DND-41 (cell line): ENCODE data around the gene HMG20A.

ENCODE experiments used
- ATAC-seq: fragments of 200-7000 bp; cut with Tn5 transposase; 3 replicates; pipeline ENCODE4 v1.9.1; 2021; ENCODE audit warnings: low read depth; ENCODE audit not compliant: insufficient read depth
- DNase-seq: peaks from one replicate; pipeline ENCODE4 v3.0.0-alpha.2; 2020
- H2AFZ ChIP-seq: 2 replicates; pipeline ENCODE4 v1.6.0; 2012; ENCODE audit warnings: low read depth, low read length
- H3K27ac ChIP-seq: 2 replicates; pipeline ENCODE4 v1.5.1; 2012; ENCODE audit warnings: low read length, inconsistent platforms
- H3K27me3 ChIP-seq: fragments of 200-600 bp; sonication (generic); 2 replicates; pipeline ENCODE4 v1.6.0; 2012; ENCODE audit warnings: low read length, mild to moderate bottlenecking, inconsistent platforms; ENCODE audit not compliant: insufficient read depth, poor library complexity
- H3K36me3 ChIP-seq: 2 replicates; pipeline ENCODE4 v1.5.1; 2012; ENCODE audit warnings: low read length, inconsistent platforms; ENCODE audit not compliant: insufficient read depth
- H3K4me1 ChIP-seq: 2 replicates; pipeline ENCODE4 v1.5.1; 2012; ENCODE audit warnings: mild to moderate bottlenecking, low read length; ENCODE audit not compliant: insufficient read depth
- H3K4me2 ChIP-seq: 2 replicates; pipeline ENCODE4 v1.6.0; 2012; ENCODE audit warnings: mild to moderate bottlenecking, moderate library complexity, low read length, inconsistent platforms; ENCODE audit not compliant: insufficient read depth
- H3K4me3 ChIP-seq, 2 experiments: fragments of 200-600 bp in 1 of 2; shearing (Covaris generic) in 1 of 2; 2 replicates each; pipeline ENCODE4 v1.5.1; 2012 to 2016; ENCODE audit warnings: inconsistent platforms in 2 of 2, low read length in 2 of 2, mild to moderate bottlenecking in 2 of 2, low read depth in 1 of 2, moderate library complexity in 1 of 2
- H3K79me2 ChIP-seq: 2 replicates; pipeline ENCODE4 v1.6.0; 2012; ENCODE audit warnings: low read length, inconsistent platforms; ENCODE audit not compliant: insufficient read depth
- H3K9ac ChIP-seq: 2 replicates; pipeline ENCODE4 v1.6.0; 2012; ENCODE audit warnings: low read depth, mild to moderate bottlenecking, inconsistent platforms, low read length, moderate library complexity
- H3K9me3 ChIP-seq: 2 replicates; pipeline ENCODE4 v1.5.1; 2012; ENCODE audit warnings: low read length, moderate library complexity, mild to moderate bottlenecking, inconsistent platforms; ENCODE audit not compliant: insufficient read depth, severe bottlenecking
- H4K20me1 ChIP-seq: 2 replicates; pipeline ENCODE4 v1.6.0; 2012; ENCODE audit warnings: low read length; ENCODE audit not compliant: insufficient read depth
- EZH2 ChIP-seq: IDR thresholded peaks from 3 replicates; pipeline ENCODE4 v1.6.1; 2012; ENCODE audit warnings: borderline replicate concordance, low read depth, mild to moderate bottlenecking, moderate library complexity, low read length, inconsistent platforms; ENCODE audit not compliant: severe bottlenecking
- TF ChIP-seq, protein P1 (sequence below): IDR thresholded peaks from 2 replicates; pipeline ENCODE4 v1.5.1; 2012; ENCODE audit warnings: borderline replicate concordance, low read length, moderate library complexity, mild to moderate bottlenecking; ENCODE audit not compliant: poor library complexity, severe bottlenecking; ENCODE audit errors: extremely low read depth

Gene HMG20A

DNA sequence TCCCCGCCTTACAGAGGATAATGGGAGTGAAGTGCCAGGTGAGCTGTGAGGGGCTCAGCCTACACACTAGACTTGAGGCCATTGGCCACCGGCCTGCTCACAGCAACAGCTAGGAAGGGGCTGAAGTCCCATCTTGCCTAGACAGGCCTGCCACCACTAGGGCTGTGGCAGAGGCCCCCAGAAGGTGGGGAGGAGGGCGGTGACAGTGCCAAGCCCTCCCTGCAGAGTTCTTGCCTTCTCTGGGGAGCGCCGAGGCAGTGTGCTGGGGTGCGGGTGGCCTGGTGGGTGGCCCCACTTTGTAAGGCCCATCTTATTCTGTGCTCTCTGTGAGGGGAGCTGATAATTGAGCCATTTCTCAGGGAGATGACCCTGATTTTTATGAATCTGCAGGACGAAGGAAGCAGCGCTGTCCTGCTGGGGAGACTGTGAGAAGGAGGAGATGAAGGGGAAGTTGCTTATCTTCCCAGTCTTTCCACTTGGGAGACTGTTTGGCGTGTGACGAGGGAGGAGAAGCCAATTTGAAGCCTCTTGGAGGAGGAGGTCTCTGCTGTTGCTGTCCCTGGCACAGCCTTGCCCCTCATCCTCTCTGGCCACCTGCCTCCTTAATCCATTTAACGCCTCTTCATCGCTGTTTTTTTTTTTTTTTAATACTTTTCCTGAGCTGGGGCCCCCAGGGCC lies 107.7 kb downstream of the HMG20A start:
- Histone ChIP-seq H3K27ac (no peak overlapping the region; the same call in 1 of the 2 replicates), H3K9ac (no peak overlapping the region), H3K4me3 (no peak overlapping the region), H3K79me2 (no peaks in the 10 kb centered on the region), H3K27me3 (no peaks in the 10 kb centered on the region), H3K9me3 (no peaks in the 10 kb centered on the region), H4K20me1 (no peaks in the 10 kb centered on the region), H3K36me3 (no peaks in the 10 kb centered on the region), H2AFZ (no peak overlapping the region), H3K4me2 (no peak overlapping the region), H3K4me1 (peaks cover 27% of the 10 kb centered on the region)
- ATAC-seq (no peak), DNase-seq (no peak)
- TF ChIP-seq EZH2 = no peak
- TF ChIP-seq, protein P1, sequence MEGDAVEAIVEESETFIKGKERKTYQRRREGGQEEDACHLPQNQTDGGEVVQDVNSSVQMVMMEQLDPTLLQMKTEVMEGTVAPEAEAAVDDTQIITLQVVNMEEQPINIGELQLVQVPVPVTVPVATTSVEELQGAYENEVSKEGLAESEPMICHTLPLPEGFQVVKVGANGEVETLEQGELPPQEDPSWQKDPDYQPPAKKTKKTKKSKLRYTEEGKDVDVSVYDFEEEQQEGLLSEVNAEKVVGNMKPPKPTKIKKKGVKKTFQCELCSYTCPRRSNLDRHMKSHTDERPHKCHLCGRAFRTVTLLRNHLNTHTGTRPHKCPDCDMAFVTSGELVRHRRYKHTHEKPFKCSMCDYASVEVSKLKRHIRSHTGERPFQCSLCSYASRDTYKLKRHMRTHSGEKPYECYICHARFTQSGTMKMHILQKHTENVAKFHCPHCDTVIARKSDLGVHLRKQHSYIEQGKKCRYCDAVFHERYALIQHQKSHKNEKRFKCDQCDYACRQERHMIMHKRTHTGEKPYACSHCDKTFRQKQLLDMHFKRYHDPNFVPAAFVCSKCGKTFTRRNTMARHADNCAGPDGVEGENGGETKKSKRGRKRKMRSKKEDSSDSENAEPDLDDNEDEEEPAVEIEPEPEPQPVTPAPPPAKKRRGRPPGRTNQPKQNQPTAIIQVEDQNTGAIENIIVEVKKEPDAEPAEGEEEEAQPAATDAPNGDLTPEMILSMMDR = no peak

DNA sequence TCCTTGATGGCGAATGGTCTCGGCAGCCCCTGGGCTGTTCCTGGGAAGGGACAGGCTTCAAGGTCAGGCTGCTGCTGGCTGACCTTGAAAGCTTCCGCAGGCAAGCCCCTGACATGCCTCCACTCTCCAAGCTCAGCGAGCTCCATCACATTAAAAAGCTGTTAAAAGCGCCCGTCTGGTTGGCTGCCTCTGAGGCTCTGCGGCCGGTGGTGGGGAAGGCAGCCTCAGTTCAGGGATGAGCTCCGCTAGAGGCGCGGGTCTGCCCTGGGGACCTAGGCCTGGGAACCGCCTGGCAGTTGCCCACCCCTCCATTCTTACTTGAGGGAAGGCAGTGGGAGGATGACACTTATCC lies 108.3 kb downstream of the HMG20A start:
- Histone ChIP-seq H3K4me1 (peaks cover 27% of the 10 kb centered on the region), H4K20me1 (no peaks in the 10 kb centered on the region), H3K27ac (no peak overlapping the region), H3K4me2 (no peak overlapping the region), H3K27me3 (no peaks in the 10 kb centered on the region), H3K79me2 (no peaks in the 10 kb centered on the region), H3K9ac (no peak overlapping the region), H3K9me3 (no peaks in the 10 kb centered on the region), H2AFZ (no peak overlapping the region), H3K36me3 (no peaks in the 10 kb centered on the region), H3K4me3 (no peak overlapping the region)
- TF ChIP-seq, protein P1 = no peak
- no peak for TF ChIP-seq EZH2
- DNase-seq = no peak
- ATAC-seq = no peak

DNA sequence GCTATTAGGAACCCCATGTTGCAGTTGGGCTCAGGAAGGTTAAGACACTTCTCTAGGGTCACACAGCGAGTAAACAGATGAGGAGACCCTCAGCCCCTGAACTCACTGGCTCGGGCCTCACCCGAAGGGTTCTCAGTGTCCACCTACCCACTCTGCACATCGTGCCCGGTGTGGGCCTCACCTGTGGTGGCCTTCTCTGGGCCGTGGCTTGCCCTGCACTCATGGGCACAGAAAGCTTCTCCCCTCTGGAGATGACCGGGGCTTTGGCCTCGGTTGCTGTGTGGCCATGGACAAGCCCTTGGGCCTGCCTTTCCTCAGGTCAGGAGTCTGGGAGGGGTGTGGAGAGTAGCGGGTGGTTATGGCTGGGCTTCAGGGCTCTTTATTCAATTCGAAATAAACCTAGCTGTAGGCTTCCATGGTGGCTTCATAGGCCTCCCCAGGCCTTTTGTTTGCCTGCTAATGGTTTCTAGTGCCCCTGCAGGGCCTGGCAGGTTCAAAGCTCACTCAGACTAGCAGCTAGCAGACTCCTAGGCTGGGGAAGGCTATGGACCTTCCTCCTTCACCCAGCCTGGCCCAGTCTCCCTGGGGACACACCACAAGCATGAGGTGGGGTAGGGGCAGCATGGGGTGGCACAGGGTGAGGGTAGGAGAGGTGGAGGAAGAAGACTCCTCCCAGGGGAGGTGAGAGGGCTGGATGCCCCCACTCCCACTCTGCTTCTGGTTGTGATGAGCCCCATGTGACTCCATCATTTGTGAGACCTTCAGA lies 108.9 kb downstream of the HMG20A start:
- H3K79me2 ChIP-seq = no peaks in the 10 kb centered on the region
- DNase-seq = no peak
- peaks cover 27% of the 10 kb centered on the region for H3K4me1 ChIP-seq
- no peak overlapping the region for H2AFZ ChIP-seq
- no peak overlapping the region for H3K9ac ChIP-seq
- TF ChIP-seq, protein P1 = no peak
- no peak for TF ChIP-seq EZH2
- H3K4me3 ChIP-seq = no peak overlapping the region
- H4K20me1 ChIP-seq = no peaks in the 10 kb centered on the region
- no peaks in the 10 kb centered on the region for H3K27me3 ChIP-seq
- ATAC-seq = no peak
- no peak overlapping the region for H3K27ac ChIP-seq
- H3K36me3 ChIP-seq = no peaks in the 10 kb centered on the region
- H3K9me3 ChIP-seq = no peaks in the 10 kb centered on the region
- H3K4me2 ChIP-seq = no peak overlapping the region
